T-helper 22 cell (primary cell): Measurements from ENCODE around the gene VPS72.

ENCODE experiments used
- DNase-seq: peaks from one replicate; pipeline ENCODE4 v3.0.0-alpha.2; 2020; ENCODE audit warnings: low read depth

Gene VPS72

GRCh38 chr1:151144474-151145303, 45.3 kb downstream of the VPS72 start:
- DNase-seq = no peak

GRCh38 chr1:151143986-151144385, 46.0 kb downstream of the VPS72 start:
- DNase-seq = no peak

GRCh38 chr1:151143057-151143435, 47.0 kb downstream of the VPS72 start:
- no peak for DNase-seq

- no peak for DNase-seq
Observed at GRCh38 chr1:151142411-151143056, 47.5 kb downstream of the VPS72 start.

- DNase-seq = no peak
Observed at GRCh38 chr1:151137789-151138188, 52.2 kb downstream of the VPS72 start.

GRCh38 chr1:151135433-151136385, 54.3 kb downstream of the VPS72 start:
- no peak for DNase-seq

- no peak for DNase-seq
Observed at GRCh38 chr1:151134991-151135390, 55.0 kb downstream of the VPS72 start.

- DNase-seq = no peak
Observed at GRCh38 chr1:151134396-151134795, 55.6 kb downstream of the VPS72 start.

- no peak for DNase-seq
Observed at GRCh38 chr1:151133018-151133806, 56.8 kb downstream of the VPS72 start.

GRCh38 chr1:151132335-151133017, 57.5 kb downstream of the VPS72 start:
- DNase-seq = no peak

- no peak for DNase-seq
Observed at GRCh38 chr1:151131701-151132334, 58.2 kb downstream of the VPS72 start.

- DNase-seq = peak; percentile 36
Observed at GRCh38 chr1:151130987-151131586, 58.9 kb downstream of the VPS72 start.

GRCh38 chr1:151128800-151129199, 61.2 kb downstream of the VPS72 start:
- no peak for DNase-seq
